NCI-H2081 (cell line): ENCODE data around the gene PASK.
"Not testable (repeated sequence)": the region's sequence is repeated elsewhere in the genome, so short reads cannot be mapped to it uniquely, and the experiment has no call there.

Experiments used
- DNase-seq, 2 experiments: peaks; one replicate each; lab custom pipeline; 2025; lab: John Stamatoyannopoulos, UW

The PASK gene

GRCh38 chr2:241148891-241149674, at the start of gene PASK:
PASK (minus strand) TSS chr2:241149472; CDS start chr2:241143032, 6,440 bp downstream.
- peak; percentile 96 to 98 for DNase-seq

- DNase-seq = no peak
These were observed 49.4 kb upstream of the PASK start for GRCh38 chr2:241198381-241199279.

DNA sequence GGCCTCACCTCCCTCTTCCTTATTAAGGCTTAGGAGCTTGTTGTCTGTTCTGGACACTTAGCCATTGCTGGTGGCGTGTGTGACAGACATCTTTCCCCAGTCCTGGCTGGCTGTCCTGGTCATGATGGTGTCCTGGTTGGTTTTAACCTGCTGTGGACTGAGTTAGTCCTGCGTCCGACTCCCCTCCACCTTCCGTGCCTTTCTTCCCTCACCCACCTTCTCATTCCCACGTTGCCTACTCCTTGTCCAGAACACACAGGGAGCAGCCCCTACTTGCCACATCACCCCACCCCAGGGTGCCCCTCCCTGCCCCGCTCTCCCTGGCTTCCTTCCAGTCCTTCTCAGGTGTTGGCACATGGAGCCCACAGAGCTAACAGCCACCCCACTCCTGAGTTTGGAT, 48.7 kb upstream of the PASK start:
- DNase-seq = no peak

GRCh38 chr2:241197246-241197645, 48.0 kb upstream of the PASK start:
- not testable (repeated sequence) for DNase-seq

DNA sequence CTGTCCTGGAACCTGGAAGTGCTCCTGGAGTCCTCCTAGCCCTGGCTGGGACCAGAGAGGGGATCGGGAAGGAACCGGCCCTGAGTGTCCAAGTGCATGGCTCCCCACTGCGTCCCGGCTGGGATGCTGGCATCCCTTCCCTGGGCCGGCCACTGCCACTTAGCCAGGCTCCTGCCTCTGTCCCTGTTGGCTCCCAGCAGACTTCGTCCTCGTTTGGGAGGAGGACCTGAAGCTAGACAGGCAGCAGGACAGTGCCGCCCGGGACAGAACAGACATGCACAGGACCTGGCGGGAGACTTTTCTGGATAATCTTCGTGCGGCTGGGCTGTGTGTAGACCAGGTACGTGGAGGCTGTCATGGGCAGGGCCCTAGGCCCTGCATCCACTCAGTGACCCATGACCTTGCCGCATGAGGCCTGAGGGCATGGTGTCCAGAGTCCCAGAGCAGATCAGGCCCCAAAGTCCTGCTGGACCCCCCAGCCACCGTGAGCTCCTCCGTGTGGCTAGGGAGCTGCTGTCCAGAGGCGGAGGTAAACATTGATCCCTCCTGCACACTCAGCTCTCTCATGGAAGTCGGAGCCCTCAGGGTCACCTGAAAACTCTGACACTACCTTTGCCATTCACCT, 46.3 kb upstream of the PASK start:
- DNase-seq = no peak

DNA sequence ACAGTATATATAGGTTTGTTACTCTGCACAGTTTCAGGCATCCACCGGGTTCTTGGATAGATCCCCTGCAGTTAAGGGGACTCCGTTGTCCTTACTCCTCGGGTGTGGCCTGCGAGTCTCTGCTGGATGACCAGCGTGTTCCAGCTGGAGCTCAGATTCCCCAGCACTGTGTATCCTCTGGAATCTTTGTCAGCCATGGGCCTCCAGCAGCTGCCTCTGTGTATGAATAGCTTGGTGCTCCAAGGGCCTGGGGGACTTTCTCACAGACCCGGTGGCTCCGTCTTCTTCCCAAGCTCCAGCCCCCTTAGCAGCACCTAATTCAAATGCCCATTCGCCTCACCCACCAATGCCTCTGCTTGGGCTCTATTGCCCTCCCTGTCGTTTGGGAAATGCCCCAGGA, 45.5 kb upstream of the PASK start:
- no peak for DNase-seq

- no peak for DNase-seq
These were observed 44.0 kb upstream of the PASK start for GRCh38 chr2:241193271-241193670.

DNA sequence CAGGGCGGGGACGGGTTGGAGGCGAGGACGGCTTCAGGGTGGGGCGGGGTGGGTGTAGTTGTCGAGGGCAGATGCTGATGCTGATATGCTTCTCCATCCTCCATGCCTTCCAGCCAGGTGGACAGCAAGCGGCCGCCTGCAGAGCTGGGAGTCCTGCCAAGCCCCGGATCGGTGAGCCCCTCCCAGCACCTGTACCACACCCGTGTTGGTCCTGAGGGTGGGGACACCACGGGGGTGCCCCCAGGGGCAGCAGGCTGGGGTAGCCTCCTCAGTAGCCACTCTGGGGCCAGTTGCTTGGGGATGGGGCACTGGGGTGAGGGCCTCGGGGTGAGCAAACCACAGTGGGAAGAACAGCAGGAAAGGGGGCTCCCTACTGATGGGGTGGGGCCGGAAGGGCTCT, 41.8 kb upstream of the PASK start:
- DNase-seq = no peak

DNA sequence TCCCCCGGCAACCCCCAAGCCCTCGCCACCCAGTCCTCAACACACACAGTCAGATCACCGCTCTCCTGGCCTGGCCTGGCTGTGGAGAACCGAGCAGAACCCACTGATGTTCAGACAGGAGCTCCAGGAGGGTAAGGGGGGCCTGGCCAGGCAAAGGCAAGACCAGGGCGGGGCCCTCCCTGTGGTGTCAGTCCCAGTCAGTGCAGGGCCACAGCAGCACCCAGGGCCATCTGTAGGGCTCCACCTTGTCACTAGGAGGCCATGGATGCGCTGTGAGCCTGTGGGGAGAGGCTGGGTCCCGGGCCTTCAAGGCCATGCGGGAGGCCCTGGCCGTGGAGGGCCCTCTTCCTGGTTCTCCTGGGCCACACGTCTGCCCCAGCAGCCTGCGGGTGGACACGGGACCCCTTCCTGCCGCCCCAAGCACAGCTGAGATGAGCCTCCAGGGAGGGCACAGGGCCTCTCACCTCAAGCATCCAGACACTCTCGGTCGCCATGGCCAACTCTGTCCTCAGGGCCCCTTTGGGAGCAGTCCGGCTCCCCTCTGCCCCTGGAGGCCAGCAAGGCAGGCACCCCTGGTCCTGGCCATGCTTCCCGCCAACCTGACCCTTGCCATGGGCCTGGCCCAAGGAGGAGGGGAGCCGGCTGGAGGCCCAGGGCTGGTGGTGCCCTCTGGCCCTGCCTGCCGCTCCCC, 41.2 kb upstream of the PASK start:
- DNase-seq = no peak

- DNase-seq = no peak
These were observed 40.6 kb upstream of the PASK start for GRCh38 chr2:241189856-241190201.

DNA sequence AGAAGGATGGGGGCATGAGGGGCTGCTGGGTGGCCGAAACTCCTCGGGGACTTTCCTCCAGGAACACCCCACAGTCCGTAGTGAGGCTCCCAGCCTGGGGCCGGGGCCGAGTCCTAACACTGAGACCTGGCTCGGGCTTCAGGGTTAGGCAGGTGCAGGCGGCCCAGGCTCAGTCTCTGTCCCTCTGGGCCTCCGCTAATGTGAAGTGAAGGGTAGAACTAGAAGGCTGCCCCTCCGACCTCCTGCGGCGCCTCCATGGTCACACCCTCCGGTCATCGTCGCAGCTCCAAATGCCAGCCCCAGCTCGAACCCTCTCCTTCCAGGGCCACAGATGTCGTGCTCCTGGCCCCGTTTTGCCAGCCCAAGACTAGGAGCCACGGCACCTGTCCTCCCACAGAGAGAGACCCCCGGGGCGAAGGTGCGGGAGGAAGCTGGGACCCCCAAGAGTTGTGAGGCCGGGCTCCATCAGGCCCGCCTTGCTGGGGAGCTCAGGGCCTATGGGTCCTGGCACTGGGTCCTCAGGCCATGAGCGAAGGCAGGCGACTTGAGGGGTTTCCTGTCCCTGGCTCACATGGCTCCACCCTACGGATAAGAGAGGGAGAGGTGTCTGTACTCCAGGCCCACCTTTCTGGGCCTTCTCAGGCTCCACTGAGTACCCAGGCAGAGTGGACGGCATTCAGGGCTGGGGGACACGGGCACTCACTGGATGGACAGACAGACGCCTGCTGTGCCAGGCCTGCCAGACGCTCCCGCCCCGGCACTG, 40.0 kb upstream of the PASK start:
- no peak for DNase-seq

- no peak for DNase-seq
These were observed 39.3 kb upstream of the PASK start, which contains the start of gene ANO7 for GRCh38 chr2:241188361-241189092. ANO7 (plus strand) TSS chr2:241188677; CDS start chr2:241190064, 1,387 bp downstream.

DNA sequence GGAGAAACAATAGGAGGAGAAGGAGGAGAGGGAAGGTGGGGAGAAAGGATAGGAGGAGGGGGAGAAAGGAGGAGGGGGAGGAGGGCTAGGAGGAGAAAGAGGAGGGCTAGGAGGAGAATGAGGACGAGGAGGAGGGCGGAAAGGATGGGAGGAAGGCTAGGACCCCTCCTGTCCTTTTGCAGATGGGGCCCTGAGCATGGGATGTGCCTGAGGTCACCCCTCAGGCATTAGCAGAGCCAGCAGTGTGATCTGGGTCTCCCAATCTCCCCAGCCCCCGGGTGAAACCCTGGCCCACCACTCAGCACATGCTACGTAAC, 38.6 kb upstream of the PASK start:
- DNase-seq = no peak

GRCh38 chr2:241187101-241187917, 38.0 kb upstream of the PASK start:
- no peak for DNase-seq

- no peak for DNase-seq
These were observed 36.7 kb upstream of the PASK start for GRCh38 chr2:241185961-241186360.

DNA sequence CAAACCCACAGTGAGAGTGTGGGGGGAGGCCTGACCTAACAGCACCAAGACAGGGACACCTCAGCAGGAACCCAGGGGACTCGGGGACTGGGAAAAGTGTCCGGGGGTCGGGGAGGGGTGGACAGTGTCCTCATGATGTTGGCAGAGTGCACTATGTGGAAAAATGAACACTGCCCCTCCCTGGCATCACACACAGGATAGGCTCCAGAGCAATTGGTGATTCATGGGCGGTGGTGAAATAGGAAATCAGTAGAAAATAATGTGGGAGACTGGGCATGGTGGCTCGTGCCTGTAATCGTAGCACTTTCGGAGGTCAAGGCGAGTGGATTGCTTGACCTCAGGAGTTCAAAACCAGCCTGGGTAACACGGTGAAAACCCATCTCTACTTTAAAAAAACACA, 35.6 kb upstream of the PASK start:
- DNase-seq = no peak

DNA sequence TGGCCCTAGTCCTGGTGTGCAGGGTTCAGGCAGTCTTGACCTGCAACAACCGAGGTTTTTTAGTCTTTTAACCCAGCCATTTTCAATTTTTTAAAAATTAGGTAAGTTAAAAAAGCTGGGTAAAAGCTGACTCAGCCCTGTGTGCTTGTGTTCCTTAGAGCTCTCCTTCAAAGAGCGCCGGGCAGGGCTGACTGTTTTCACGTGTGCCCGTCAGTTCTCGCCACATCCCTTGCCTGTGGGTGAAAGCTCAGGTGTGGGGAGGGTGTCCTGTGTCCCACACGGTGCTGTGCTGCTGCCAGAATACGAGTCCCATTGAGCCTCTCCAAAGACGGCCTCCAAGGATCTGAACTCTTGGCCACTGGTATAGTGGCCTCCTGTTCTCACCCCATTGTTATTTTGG, 33.9 kb upstream of the PASK start:
- no peak for DNase-seq

DNA sequence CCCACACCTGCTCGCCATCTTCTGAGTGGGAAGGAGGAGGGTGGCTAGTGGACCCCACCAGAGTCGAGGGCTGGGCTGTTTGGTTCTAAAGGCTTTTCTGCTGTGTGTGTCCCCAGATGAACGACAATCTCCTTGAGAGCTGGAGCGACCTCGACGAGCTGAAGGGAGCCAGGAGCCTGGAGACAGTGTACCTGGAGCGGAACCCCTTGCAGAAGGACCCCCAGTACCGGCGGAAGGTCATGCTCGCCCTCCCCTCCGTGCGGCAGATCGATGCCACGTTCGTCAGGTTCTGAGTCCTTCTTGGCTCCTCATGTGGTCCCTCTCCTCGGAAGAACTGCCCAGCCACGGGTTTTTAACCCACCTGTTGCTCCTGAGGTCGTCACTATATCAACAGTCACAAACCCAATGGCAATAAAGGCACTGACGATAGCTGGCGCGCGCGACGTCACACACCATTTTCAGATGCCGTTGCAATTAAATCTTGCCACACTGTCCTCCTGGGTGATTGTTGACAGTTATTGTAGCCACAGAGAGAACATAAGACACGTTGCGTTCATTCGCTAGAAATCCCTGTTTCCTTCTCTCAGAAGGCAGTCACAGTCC, 33.4 kb upstream of the PASK start:
- no peak for DNase-seq

- no peak for DNase-seq
These were observed 32.9 kb upstream of the PASK start for GRCh38 chr2:241182126-241182525.

GRCh38 chr2:241180495-241180894, 31.2 kb upstream of the PASK start:
- DNase-seq = no peak
